ENCODE measurements around the gene VAV1. TPM values are rescaled to one million over a fixed set of nuclear protein-coding genes. Genes with fewer than 3 reads are reported as not detected.

VAV1 gene
- total and polyA plus RNA-seq, 5 experiments from 2014 or later = 18.7 to 85.0 (median 27.9) TPM

- no peaks in the 10 kb centered on the region for H3K9me3 Mint-ChIP-seq
- no peaks in the 10 kb centered on the region for H3K27me3 Mint-ChIP-seq
- peak overlapping the region in 2 of 10 donors; percentile 27 to 28 for H3K27ac Mint-ChIP-seq
- ATAC-seq = no peak
- peaks cover 0 to 8% (median under 1%) of the 10 kb centered on the region in 4 donors for H3K4me1 Mint-ChIP-seq
- H3K36me3 Mint-ChIP-seq = peaks cover 2 to 72% (median 9%) of the 10 kb centered on the region in 3 donors
- no peak for DNase-seq
- no peak overlapping the region for H3K4me3 Mint-ChIP-seq
- POLR2A ChIA-PET = interaction anchor here (0.5 to 0.9 kb wide), 2 partner anchors 41 to 91 kb away, joined by 3 to 5 read pairs; no protein-coding TSS in a partner anchor
These were observed 76.5 kb downstream of the VAV1 start for GRCh38 chr19:6848986-6849385.

DNA sequence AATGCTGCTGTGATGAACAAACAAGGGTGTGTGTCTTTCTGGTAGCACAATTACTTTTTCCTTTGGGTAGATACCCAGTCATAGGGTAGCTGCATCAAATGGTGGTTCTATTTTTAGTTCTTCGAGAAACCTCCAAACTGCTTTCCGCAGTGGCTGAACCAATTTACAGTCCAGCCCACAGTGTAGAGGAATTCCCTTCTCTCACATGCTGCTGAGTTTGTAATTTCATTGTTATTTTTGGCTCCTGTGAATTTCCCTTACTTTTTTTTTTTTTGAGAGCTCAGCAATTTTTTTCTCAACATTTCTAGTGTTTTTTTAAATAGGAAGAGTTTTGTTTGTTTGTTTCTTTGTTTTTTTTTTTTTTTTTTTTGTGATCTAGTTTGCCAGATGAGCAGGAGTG is 77.4 kb downstream of the VAV1 start:
- POLR2A ChIA-PET = interaction anchor here (0.6 to 0.9 kb wide), 3 partner anchors 42 to 92 kb away, joined by 3 to 7 read pairs (median 5); no protein-coding TSS in a partner anchor
- Mint-ChIP-seq H3K4me3 (no peak overlapping the region), H3K4me1 (peaks cover 0 to 3% (median 0%) of the 10 kb centered on the region in 4 donors), H3K27me3 (no peaks in the 10 kb centered on the region), H3K9me3 (no peaks in the 10 kb centered on the region), H3K36me3 (peaks cover 5 to 72% (median 14%) of the 10 kb centered on the region in 3 donors), H3K27ac (peak overlapping the region in 1 of 10 donors; percentile 25)
- ATAC-seq (no peak), DNase-seq (no peak)

DNA sequence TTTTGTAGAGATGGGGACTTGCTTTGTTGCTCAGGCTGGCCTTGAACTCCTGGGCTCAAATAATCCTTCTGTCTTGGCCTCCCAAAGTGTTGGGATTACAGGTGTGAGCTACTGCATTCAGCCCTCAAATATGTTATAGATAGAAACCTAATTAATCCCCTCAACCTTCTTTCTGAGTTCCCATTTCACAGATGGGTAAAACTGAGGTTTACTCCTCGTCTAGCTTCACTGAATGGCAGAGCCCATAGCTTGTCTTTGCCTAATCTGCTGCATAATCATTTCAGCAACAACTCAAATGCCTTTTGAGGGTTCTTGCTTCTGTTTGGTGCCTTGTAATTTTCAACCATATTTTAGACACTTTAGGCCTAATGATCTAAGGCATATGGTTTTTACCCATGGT is 78.9 kb downstream of the VAV1 start:
- POLR2A ChIA-PET = interaction anchor here (0.6 kb wide), 1 partner anchor 12 kb away, joined by 3 read pairs; no protein-coding TSS in a partner anchor

DNA sequence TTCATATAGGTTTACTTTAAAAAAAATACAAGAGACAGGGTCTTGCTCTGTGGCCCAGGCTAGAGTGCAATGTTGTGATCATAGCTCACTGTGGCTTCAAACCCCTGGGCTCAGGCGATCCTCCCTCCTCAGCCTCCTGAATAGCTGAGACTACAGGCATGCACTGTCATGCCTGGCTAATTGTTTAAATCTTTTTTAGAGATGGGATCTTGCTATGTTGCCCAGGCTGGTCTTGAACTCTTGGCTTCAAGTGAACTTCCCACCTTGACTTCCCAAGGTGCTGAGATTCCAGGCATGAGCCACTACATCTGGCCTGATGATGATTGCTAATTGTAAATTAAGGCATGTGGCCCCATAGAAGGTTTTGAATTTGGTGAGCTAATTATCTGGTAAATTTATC is 79.5 kb downstream of the VAV1 start:
- no peak overlapping the region for H3K4me3 Mint-ChIP-seq
- DNase-seq = no peak
- H3K27ac Mint-ChIP-seq = peak overlapping the region in 2 of 10 donors; percentile 4 to 83
- ATAC-seq = no peak
- H3K36me3 Mint-ChIP-seq = peaks cover 14 to 88% (median 18%) of the 10 kb centered on the region in 3 donors
- POLR2A ChIA-PET = interaction anchor here (0.6 kb wide), 3 partner anchors 11 to 523 kb away, joined by 3 to 4 read pairs (median 3); no protein-coding TSS in a partner anchor
- H3K9me3 Mint-ChIP-seq = no peaks in the 10 kb centered on the region
- H3K4me1 Mint-ChIP-seq = peaks cover 0 to 3% (median 0%) of the 10 kb centered on the region in 4 donors
- H3K27me3 Mint-ChIP-seq = no peaks in the 10 kb centered on the region

More for the DNA sequence above, 78.9 kb downstream of the VAV1 start:
- Mint-ChIP-seq H3K36me3 (peaks cover 14 to 84% (median 16%) of the 10 kb centered on the region in 3 donors), H3K4me1 (peaks cover 0 to 3% (median 0%) of the 10 kb centered on the region in 4 donors), H3K27me3 (no peaks in the 10 kb centered on the region), H3K27ac (peak overlapping the region in 1 of 10 donors; percentile 83), H3K4me3 (no peak overlapping the region), H3K9me3 (no peaks in the 10 kb centered on the region)
- no peak for DNase-seq
- no peak for ATAC-seq

GRCh38 chr19:6853868-6854267 is 81.4 kb downstream of the VAV1 start:
- no peaks in the 10 kb centered on the region for H3K27me3 Mint-ChIP-seq
- H3K36me3 Mint-ChIP-seq = peaks cover 14 to 78% (median 19%) of the 10 kb centered on the region in 3 donors
- peak overlapping the region in 7 of 10 donors; percentile 3 to 80 (median 58) for H3K27ac Mint-ChIP-seq
- no peaks in the 10 kb centered on the region for H3K9me3 Mint-ChIP-seq
- H3K4me3 Mint-ChIP-seq = no peak overlapping the region
- H3K4me1 Mint-ChIP-seq = peaks cover 0 to 3% (median 0%) of the 10 kb centered on the region in 4 donors
- ATAC-seq (no peak), DNase-seq (no peak)
- POLR2A ChIA-PET = interaction anchor here (0.7 kb wide), 1 partner anchor 1626 kb away, joined by 4 read pairs; no protein-coding TSS in a partner anchor

DNA sequence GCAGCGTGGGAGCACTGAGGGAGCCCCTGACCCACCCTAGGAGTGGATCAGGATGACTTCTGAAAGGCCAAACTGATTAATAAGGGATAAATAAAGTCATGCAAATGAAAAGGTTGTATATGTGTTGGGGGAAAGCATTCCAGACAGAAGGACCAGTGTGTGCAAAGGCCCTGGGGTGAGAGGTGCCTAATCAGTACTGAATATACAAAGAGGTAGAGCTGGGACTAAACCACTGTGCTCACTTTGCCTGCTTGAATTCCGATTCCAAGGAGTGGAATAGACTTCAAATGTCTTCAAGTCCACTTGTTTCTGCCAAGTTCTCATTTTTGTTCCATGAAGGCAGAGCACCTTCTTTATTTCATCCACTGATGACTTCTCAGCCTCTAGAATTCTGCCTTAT is 82.2 kb downstream of the VAV1 start:
- DNase-seq (no peak), ATAC-seq (no peak)
- Mint-ChIP-seq H3K4me3 (no peak overlapping the region), H3K9me3 (no peaks in the 10 kb centered on the region), H3K36me3 (peaks cover 14 to 72% (median 17%) of the 10 kb centered on the region in 3 donors), H3K4me1 (peaks cover 0 to 2% (median 0%) of the 10 kb centered on the region in 4 donors), H3K27ac (peak overlapping the region in 7 of 10 donors; percentile 29 to 79 (median 31)), H3K27me3 (no peaks in the 10 kb centered on the region)
- POLR2A ChIA-PET = no interaction called here

DNA sequence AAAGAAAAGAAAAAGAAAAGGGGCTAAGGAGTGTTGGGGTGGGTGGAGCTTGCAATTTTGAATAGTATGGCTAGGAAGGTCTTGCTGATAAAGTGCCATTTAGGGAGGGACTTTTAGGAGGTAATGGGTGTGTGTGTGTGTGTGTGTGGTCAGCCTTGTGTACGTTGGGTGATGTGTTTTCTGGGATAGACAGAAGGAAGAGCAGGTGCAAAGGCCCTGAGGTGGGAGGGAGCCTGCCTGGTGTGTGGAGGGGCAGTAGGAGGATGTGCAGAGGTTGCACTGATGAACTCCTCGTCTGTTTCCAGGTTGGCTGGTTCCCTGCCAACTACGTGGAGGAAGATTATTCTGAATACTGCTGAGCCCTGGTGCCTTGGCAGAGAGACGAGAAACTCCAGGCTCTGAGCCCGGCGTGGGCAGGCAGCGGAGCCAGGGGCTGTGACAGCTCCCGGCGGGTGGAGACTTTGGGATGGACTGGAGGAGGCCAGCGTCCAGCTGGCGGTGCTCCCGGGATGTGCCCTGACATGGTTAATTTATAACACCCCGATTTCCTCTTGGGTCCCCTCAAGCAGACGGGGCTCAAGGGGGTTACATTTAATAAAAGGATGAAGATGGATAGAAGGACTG is 84.4 kb downstream of the VAV1 start:
- Mint-ChIP-seq H3K36me3 (peaks cover 14 to 54% (median 14%) of the 10 kb centered on the region in 3 donors), H3K4me3 (no peak overlapping the region), H3K4me1 (peaks cover 2 to 7% (median 4%) of the 10 kb centered on the region in 4 donors), H3K9me3 (no peaks in the 10 kb centered on the region), H3K27ac (peak overlapping the region in 8 of 10 donors; percentile 30 to 82 (median 58)), H3K27me3 (no peaks in the 10 kb centered on the region)
- DNase-seq (no peak), ATAC-seq (no peak)
- POLR2A ChIA-PET = no interaction called here

DNA sequence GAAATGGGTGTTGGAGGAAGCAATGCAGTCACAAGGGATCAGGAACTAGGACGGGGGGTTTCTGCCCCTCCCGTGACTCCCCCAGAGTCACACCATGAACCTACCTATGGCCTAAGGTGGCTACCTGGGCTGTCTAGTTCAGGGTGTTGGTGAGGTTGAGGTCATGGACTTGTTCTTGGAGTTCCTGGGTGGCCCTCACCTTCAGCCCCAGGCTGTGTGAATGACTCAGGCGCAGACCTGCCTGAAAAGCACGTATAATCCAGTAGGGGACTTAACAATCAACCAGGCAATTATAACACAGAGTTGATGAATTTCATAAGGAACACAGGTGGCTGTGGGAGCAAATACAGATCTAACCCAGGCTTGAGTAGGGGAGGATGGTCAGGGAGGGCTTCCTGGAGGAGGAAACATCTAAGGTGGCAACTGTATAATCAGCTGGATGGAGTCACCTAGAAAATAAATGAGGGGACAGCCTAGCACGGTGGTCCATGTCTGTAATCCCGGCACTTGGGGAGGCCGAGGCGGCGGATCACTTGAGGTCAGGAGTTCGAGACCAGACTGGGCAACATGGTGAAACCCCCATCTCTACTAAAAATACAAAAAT is 89.3 kb downstream of the VAV1 start:
- Mint-ChIP-seq H3K4me1 (peaks cover 13 to 28% (median 21%) of the 10 kb centered on the region in 4 donors), H3K4me3 (peak overlapping the region in 9 of 10 donors; percentile 9 to 63 (median 22)), H3K9me3 (no peaks in the 10 kb centered on the region), H3K27me3 (peaks cover 0 to 1% (median 0%) of the 10 kb centered on the region in 5 donors), H3K36me3 (peaks cover 0 to 10% (median 2%) of the 10 kb centered on the region in 3 donors), H3K27ac (peak overlapping the region; percentile 13 to 98 (median 84))
- POLR2A ChIA-PET = interaction anchor here (0.5 to 5.2 kb wide), 5 partner anchors 59 to 231 kb away, joined by 3 to 81 read pairs (median 4); partner anchors contain the start of genes GPR108 and TRIP10
- DNase-seq (no peak), ATAC-seq (no peak)

DNA sequence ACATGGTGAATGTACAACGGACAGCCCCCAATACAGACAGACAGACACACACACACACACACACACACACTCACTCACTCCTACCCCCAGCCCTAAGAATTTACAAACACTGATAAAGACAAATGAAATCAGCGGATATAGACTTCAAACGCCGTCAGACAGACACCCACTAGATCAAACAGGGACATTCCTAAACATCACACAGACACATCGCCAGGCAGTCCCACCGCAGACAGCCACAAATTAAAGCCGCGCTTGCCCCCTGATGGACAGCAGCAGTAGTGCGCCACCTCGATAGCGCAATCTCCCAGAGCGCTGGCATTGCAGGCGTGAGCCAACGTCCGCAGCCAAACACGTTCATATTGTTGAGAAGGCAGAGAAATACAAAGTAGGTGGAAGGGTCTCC is 90.2 kb downstream of the VAV1 start:
- H3K4me3 Mint-ChIP-seq = peak overlapping the region; percentile 80 to 95 (median 86)
- H3K36me3 Mint-ChIP-seq = peaks cover 0 to under 1% (median 0%) of the 10 kb centered on the region in 3 donors
- peak; percentile 78 to 94 (median 89) for DNase-seq
- POLR2A ChIA-PET = interaction anchor here (0.5 to 5.2 kb wide), 13 partner anchors 9 to 346 kb away, joined by 3 to 81 read pairs (median 6); partner anchors contain the start of genes GPR108 and TRIP10
- H3K27me3 Mint-ChIP-seq = peaks cover 0 to 1% (median 0%) of the 10 kb centered on the region in 5 donors
- peaks cover 14 to 31% (median 24%) of the 10 kb centered on the region in 4 donors for H3K4me1 Mint-ChIP-seq
- peak; percentile 88 to 94 for ATAC-seq
- H3K27ac Mint-ChIP-seq = peak overlapping the region; percentile 63 to 98 (median 90)
- no peaks in the 10 kb centered on the region for H3K9me3 Mint-ChIP-seq

GRCh38 chr19:6864325-6864940 is 91.9 kb downstream of the VAV1 start:
- Mint-ChIP-seq H3K27ac (peak overlapping the region in 1 of 10 donors; percentile 62), H3K4me1 (peaks cover 16 to 43% (median 36%) of the 10 kb centered on the region in 4 donors), H3K27me3 (peaks cover 0 to 1% (median 0%) of the 10 kb centered on the region in 5 donors), H3K36me3 (no peaks in the 10 kb centered on the region), H3K9me3 (no peaks in the 10 kb centered on the region), H3K4me3 (peak overlapping the region in 1 of 10 donors; percentile 4)
- no peak for ATAC-seq
- POLR2A ChIA-PET = interaction anchor here (0.6 to 5.2 kb wide), 13 partner anchors 17 to 441 kb away, joined by 3 to 81 read pairs (median 4); partner anchors contain the start of genes GPR108, TRIP10 and VAV1
- no peak for DNase-seq

- Mint-ChIP-seq H3K4me3 (no peak overlapping the region), H3K4me1 (peaks cover 20 to 49% (median 39%) of the 10 kb centered on the region in 4 donors), H3K36me3 (no peaks in the 10 kb centered on the region), H3K9me3 (no peaks in the 10 kb centered on the region), H3K27me3 (peaks cover 0 to 1% (median 0%) of the 10 kb centered on the region in 5 donors), H3K27ac (peak overlapping the region in 2 of 10 donors; percentile 30 to 66)
- ATAC-seq (no peak), DNase-seq (no peak)
- POLR2A ChIA-PET = interaction anchor here (0.6 to 5.2 kb wide), 3 partner anchors 128 to 1194 kb away, joined by 3 to 81 read pairs (median 3); partner anchors contain the start of genes GPR108 and TRIP10
These were observed 93.3 kb downstream of the VAV1 start for GRCh38 chr19:6865849-6866248.

DNA sequence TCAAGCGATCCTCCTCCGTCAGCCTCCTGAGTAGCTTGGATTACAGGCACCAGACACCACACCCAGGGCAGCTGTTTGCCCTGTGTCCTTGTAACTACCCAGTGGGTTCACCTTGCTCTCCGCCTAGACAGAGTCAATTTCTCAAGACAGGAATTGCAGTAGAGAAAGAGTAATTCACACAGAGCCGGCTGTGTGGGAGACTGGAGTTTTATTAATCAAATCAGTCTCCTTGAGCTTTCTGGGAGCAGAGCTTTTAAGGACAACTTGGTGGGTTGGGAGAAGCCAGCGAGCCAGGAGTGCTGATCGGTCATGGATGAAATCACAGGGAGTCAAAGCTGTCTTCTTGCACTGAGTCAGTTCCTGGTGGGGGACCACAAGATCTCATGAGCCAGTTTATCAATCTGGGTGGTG is 94.2 kb downstream of the VAV1 start:
- POLR2A ChIA-PET = interaction anchor here (0.6 to 2.7 kb wide), 2 partner anchors 35 to 368 kb away, joined by 6 to 10 read pairs; no protein-coding TSS in a partner anchor
- H3K4me1 Mint-ChIP-seq = peaks cover 19 to 43% (median 36%) of the 10 kb centered on the region in 4 donors
- no peak overlapping the region for H3K4me3 Mint-ChIP-seq
- DNase-seq (no peak), ATAC-seq (no peak)
- H3K9me3 Mint-ChIP-seq = no peaks in the 10 kb centered on the region
- H3K36me3 Mint-ChIP-seq = no peaks in the 10 kb centered on the region
- peak overlapping the region in 9 of 10 donors; percentile 3 to 87 (median 51) for H3K27ac Mint-ChIP-seq
- H3K27me3 Mint-ChIP-seq = peaks cover 0 to 1% (median 0%) of the 10 kb centered on the region in 5 donors

Data from naive thymus-derived CD8-positive, alpha-beta T cell (primary cell).